Uterus (tissue), 2 donors: ENCODE data around the gene CFAP43.

ENCODE experiments used
- POLR2A ChIP-seq, 2 donors: fragments of 450-650 bp; IDR thresholded peaks; one replicate each; pipeline ENCODE4 v1.6.1; 2016; ENCODE audit warnings: antibody characterized with exemption in 2 of 2, mild to moderate bottlenecking in 1 of 2, moderate library complexity in 1 of 2
- TF ChIP-seq, protein P1 (sequence below), 4 experiments: fragments of 200-600 bp in 2 of 4; fragments of 450-650 bp in 2 of 4; sonication (generic) in 2 of 4; IDR thresholded peaks; one replicate each; pipeline ENCODE4 v1.5.1; 2016 to 2019; ENCODE audit warnings: antibody characterized with exemption in 4 of 4, mild to moderate bottlenecking in 2 of 4, moderate library complexity in 1 of 4

DNA sequence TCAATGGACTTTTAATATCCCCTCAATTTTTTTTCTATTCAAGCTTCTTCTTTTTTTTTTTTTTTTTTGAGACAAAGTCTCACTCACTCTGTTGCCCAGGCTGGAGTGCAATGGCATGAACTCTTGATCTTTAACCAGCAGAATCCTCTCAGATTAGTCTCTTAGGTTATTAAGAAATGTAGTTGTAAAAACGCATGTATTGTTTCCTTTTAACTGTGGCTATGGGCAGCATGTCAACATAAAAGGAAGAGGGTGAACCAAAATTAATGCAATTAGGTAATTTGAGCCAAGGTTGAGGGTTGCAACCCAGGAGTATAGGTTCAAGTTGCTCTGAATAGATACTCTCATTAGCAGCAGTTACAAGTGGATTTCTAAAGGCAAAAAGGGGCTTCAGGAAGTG, 18.2 kb upstream of the CFAP43 start:
- TF ChIP-seq POLR2A (IDR thresholded peaks at IDR 0.05): no peak
- TF ChIP-seq, protein P1, sequence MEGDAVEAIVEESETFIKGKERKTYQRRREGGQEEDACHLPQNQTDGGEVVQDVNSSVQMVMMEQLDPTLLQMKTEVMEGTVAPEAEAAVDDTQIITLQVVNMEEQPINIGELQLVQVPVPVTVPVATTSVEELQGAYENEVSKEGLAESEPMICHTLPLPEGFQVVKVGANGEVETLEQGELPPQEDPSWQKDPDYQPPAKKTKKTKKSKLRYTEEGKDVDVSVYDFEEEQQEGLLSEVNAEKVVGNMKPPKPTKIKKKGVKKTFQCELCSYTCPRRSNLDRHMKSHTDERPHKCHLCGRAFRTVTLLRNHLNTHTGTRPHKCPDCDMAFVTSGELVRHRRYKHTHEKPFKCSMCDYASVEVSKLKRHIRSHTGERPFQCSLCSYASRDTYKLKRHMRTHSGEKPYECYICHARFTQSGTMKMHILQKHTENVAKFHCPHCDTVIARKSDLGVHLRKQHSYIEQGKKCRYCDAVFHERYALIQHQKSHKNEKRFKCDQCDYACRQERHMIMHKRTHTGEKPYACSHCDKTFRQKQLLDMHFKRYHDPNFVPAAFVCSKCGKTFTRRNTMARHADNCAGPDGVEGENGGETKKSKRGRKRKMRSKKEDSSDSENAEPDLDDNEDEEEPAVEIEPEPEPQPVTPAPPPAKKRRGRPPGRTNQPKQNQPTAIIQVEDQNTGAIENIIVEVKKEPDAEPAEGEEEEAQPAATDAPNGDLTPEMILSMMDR (IDR thresholded peaks at IDR 0.05): no peak
